ENCODE measurements around the gene ACOT12.

GRCh38 chr5:81303563-81303962 lies 90.4 kb downstream of the ACOT12 start:
- TF ChIP-seq POLR2A (IDR thresholded peaks at IDR 0.05) (no peak), CTCF (IDR thresholded peaks at IDR 0.05) (no peak)

Measured in thyroid gland (tissue), 4 donors.